HS-27A (cell line): Measurements from ENCODE around the gene CPPED1.

ENCODE experiments used
- DNase-seq: peaks from one replicate; pipeline ENCODE4 v3.0.0-alpha.2; 2012; ENCODE audit warnings: low read depth, missing footprints

Gene CPPED1

DNA sequence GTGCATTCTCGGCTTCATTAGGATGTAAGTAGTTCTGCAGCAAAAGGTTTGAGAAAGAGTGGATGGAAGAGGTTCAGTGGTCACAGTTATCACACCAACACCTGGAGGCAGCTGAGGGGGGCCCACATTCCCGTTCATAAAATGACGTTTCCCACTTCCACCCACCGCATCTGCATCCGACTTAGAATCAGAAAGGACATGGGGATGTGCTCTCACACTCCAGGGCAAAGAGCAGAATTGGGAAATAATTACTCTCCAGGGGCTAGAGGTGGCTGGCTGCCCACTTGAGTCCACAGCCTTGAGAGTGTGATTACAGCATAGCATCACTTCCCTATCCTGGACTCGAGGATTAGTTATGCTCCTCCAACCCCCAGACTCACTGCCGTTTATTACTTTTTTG, 122.0 kb downstream of the CPPED1 start:
- DNase-seq = no peak

DNA sequence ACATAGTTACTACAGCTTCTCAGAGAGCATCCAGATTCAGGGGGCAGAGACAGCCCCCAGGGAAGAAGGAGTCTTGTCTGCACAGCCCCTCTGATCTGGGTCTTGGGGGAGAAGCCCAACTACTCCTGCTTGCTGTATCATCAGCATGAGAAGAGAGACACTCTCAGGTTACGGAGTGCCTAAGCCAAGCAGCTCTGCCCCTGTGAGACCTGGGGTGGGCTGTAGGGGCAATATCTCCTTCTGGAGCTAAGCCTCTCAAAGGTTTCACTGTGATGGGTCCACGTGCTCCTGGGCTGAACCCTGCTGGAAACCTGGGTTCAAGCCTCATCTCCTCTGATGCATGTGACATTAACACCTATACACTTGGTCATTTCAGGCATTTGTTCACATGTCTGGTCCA, 123.2 kb downstream of the CPPED1 start:
- DNase-seq = no peak

DNA sequence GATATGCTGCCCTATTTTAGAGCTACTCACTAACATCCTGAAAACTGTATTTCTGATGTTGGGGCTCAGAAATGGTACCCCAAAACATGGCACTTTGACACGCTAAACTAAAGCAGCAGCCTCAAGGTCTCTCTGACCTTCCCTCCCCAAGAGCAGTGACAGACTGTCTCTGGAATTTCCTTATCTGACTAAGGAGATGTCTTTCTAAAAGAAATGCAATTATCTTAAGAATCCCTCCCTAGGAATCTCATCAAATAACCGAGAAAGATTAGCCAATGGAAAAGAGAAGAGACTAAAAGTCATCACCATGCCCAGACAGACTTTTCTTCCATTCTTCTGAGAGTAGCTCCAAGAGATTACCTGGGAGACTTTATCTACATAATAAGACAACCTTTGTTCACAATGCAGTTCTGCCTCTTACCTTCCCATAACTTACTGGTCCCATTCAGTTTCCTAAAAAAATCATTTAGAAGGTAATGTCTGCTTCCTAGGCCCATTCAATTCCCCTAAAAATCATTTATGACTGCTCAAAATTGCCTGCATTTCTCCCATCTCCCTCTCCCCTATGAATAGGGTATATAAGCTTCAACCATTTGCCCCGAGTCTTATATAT, 123.9 kb downstream of the CPPED1 start:
- DNase-seq = no peak

DNA sequence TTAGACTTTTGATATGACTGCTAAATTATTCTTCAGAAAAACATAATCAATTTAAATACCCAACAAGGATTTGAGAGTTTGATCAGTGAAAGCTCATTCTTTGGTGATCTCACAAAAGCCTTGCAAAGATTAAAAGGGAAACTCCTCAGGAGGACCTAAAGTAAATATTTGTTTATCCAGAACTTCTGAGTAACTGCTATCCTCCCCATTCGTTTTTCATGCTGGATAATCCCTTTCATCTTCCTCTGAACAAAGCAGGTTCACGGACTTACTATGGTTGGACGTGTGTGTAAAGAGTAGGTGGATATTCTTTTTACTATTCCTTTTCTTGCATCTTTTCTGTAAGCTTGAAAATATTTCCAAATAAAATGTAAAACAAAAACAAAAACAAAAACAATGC, 124.7 kb downstream of the CPPED1 start:
- DNase-seq = no peak

DNA sequence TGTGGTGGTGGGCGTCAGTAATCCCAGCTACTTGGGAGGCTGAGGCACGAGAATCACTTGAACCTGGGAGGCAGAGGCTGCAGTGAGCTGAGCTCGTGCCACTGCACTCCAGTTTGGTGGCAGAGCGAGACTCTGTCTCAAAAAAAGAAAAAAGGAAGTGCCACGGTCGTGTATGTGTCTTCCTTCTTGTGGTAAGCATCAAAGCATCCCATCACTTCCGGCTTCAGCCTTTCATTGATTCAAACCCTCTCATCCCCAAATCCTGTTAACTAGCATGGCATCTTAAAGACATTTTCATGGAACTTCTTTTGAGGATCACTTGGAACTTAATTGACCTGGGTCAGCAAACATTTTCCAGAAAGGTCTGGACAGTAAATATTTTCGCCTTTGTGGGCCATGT, 126.2 kb downstream of the CPPED1 start:
- DNase-seq = no peak

DNA sequence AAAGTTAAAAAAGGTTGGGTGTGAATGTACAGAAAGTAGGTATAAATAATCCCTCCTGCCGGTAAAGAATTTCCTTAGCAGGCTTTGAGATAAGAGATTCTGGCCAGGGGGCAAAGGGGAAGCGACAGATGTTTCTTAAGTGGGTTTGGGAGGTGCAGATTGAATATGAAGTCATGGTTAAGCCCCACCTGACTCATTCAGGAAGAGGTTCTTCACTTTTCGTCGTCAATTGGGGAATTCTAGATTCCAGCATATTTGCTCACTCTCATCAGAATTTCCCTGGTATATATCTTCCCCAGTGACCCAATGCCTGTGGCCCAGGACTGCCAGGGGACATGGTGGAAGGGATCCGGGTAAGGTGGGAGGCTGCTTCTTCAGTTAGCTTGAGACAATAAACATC, 127.8 kb downstream of the CPPED1 start:
- peak; percentile 47 for DNase-seq

DNA sequence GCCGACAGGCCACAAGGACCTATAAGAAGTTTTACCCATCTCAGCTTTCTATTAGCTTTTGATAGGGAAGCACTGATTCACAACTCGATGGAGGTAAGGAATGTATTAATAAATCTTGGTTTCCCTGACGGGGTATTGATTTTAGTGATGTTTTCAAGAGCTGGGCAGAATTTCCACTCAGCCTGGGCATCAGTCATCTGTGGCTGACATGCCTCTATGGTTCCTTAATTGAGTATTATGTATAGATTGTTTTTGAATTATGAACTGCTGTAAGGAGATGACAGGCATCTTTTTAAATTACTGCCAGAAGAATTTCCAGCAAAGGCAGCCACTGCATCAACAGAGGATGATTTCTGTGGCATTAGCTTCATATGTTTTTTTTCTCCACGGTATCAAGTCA, 128.6 kb downstream of the CPPED1 start:
- no peak for DNase-seq

DNA sequence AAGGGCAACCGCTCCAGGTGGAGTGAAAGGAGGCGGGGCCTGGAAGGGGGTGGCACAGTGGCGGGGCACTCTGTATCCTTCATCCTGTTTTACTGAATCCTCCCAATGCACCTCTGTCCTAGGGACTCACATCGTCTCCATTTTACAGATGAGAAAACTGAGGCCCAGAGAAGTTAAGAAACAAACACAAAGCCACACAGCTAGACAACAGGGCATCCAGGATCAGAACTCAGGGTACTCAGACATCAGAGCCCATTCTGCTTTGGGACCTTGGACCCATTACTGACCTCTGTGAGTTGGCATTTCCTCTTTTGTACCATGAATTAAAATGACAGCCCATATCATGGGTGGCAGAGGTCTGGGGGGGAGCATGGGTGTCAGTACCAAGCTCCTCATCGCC, 129.2 kb downstream of the CPPED1 start:
- no peak for DNase-seq

DNA sequence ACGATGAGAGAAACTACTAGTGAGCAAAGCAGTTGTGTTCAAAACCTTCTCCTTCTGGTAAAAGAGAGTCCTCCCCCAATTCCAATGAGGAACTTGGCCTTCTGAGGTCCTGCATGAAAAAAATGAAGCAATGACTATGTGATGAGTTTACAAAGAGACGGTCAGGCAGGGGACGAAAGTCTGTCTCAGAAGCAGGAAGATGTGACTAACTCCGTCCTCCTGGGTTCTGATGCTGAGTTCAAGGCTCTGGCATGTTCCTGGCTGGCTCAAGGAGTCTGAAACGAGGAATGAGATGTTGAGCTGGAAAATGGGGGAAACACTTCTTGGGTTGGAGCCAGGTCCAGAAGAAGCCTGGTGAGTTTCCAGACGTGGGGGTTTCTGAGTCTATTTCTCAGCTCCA, 129.6 kb downstream of the CPPED1 start:
- DNase-seq = no peak

DNA sequence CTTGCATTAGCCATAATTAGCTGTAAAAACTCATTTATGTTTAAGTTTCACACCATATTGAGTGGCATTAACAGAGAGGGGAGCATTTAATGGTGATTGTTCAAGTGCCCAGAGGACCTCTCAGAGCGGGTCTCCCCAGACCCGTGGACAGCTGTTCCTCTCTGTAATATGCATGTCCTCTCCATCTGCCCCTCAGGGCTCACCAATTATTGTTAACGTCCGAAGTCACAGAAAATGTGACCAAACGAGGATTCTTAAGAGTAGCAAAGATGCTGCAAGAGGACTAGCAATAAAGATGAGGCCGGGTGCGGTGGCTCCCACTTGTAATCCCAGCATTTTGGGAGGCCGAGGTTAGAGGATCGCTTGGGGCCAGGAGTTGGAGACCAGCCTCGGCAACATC, 130.2 kb downstream of the CPPED1 start:
- no peak for DNase-seq

DNA sequence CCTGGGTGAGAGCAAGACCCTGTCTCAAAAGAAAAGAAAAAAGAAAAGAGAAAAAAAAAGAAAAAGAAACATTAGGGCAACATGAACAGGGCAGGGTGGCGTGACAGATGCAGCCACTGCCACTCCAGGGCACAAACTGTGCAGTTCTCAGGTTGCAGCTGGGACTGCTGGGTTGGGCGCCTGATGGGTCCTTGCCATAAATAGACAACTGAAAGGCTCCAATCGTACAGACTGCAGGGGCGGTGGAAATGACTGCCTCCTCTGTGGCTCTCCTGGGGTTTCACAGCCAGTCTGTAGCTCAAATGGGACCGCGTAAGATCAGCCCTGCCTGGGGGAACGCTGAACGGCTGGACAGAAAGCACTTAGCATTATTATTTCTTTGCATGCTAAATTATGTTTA, 130.7 kb downstream of the CPPED1 start:
- no peak for DNase-seq

DNA sequence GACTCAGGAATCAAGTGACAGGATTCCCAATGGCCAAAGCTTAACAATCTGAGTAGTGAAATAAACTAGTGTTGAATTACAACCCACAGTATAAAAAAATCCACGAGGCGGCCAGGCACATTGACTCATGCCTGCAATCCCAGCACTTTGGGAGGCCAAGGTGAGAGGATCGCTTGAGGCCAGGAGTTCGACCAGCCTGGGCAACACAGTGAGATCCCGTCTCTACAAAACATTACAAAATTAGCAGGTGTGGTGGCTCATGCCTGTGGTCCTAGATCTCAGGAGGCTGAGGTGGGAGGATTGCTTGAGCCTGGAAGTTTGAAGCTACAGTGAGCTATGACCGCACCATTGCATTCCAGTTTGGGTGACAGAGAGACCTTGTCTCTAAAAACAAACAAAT, 133.8 kb downstream of the CPPED1 start:
- DNase-seq = no peak

DNA sequence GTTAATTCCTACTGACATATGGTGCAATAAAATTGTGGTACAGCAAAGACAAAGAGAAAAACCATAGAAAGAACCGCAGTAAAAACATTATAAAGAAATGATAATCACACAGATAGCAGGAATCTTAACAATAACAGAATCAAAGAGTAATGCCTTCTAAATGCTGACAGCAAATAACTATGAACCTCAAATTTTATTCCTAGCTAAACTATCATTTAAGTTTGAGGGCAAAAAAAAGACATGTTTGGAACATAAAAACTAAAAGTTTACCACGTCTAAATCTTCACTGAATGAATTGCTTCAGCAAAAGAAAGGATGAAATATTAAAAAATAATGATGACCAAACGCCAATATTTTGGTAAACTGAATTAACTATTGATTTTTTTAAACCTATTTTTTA, 135.8 kb downstream of the CPPED1 start:
- DNase-seq = no peak

DNA sequence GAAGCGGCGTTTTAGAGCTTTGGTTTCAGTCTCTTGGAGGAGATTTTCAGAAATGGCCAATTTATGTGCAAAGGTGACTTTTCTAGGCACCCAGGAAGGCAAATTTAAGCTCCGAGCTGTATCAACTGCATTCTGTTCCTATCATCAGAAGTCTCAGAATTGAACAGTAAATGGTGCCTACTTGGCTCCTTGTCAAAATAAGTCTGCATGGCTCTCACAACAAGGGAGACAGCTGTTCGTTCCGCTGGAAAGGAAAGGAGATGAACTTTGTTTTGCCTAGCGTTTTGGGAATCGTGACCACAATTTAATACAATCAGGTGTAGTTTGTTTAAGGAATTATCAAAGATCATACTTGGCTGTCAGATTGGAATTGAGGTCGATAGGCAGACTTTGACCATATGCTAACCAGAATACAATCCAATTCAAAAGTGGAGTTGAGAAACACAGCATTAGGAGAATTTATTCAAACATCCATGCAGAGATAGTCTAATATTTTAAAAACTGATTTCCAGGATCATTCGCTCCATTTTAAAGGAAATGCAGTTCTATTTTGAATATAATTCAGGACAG, 139.4 kb downstream of the CPPED1 start:
- DNase-seq = no peak

DNA sequence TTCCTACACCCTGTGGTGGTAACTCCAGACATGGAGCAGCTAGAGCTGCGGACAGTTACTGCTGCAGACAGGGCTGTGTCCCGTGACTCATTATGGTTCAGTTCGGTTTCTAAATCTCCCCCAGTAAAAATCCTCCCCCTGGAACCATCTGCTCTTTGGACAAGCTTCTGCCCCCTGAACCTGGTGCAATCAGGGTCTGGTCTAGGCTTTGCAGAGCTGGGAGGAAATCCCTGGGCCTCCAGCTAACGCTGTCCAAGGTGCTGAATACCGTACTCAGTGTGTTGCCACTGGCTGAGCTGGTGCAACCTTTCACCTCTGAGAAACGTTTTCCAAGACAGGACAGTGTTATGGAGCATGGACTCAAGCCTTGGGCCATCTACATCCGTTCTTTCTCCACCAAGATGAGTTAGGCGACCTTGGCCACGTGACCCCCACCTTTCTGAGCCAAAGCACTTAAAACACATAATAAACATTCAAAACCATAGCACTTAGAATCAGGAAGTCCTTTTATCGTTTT, 142.0 kb downstream of the CPPED1 start:
- DNase-seq = no peak

DNA sequence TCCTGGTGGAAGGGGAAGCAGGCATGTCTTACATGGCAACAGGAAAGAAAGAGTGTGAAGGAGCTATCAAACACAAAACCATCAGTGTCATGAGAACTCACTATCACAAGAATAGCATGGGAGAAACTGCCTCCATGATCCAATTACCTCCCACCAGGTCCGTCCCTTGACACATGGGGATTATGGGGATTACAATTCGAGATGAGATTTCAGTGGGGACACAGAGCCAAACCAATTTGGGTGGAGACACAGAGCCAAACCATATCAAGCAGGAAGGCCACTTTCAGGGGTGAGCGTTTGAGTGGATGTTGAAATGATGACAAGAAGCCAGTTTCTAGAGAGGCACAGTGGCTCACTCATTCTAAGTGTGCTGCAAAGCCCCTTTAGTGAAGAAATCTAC, 143.8 kb downstream of the CPPED1 start:
- no peak for DNase-seq

DNA sequence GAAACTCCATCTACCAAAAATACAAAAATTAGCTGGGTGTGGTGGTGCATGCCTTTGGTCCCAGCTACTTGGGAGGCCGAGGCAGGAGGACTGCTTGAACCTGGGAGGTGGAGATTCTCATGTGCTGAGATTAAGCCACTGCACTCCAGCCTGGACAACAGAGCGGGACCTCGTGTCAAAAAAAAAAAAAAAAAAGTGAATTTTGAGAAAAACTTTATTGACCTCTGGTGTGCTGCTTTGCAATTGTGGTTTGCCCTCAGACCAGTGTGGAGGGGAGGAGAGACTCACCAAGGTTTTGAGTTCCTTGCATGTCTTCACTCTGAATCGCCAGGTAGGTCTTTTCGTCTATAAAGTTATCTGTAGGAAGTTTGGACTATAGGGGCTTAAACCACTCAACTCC, 145.2 kb downstream of the CPPED1 start:
- DNase-seq = no peak

DNA sequence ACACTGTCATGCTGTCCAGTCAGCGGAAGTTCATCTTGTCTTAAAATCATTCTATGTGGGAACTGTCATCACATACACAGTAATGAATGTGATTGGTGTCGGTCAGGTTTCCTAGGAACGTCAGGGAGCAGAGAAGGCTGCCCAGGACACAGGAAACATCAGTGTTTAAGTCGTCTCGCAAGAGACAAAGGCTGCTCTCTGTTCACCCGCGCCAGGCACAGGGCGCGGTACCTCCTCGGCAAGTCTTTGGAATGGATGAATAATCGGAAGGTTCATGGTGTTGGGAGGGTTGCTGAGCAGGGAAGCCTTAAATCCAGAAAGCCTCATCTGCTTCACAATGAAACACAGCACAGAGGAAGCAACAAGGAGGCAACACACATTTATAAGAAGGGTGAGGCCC, 148.2 kb downstream of the CPPED1 start:
- no peak for DNase-seq

DNA sequence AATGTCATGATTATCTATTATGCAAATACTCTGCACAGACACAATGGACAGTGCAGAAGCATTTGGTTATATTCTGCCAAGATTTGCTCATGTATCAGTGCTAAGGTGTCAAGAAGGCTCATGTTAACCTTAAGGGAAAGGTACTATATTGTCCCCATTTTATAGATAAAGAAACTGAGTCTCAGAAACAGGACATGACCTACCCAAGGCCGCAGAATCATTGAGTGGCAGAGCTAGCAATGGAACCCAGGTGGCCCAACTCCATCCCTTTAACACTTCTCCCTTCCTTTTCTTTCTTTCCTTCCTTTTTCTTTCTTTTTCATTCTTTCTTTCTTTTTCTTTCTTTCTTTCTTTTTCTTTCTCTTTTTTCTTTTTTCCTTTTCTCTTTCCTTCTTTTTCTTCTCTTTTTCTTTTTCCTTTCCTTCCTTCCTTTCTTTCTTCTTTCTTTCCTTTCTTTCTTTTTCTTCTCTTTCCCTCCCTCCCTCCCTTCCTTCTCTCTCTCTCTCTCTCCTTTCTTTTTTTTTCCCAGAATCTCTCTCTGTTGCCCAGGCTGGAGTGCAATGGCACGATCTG, 149.8 kb downstream of the CPPED1 start:
- DNase-seq = no peak

DNA sequence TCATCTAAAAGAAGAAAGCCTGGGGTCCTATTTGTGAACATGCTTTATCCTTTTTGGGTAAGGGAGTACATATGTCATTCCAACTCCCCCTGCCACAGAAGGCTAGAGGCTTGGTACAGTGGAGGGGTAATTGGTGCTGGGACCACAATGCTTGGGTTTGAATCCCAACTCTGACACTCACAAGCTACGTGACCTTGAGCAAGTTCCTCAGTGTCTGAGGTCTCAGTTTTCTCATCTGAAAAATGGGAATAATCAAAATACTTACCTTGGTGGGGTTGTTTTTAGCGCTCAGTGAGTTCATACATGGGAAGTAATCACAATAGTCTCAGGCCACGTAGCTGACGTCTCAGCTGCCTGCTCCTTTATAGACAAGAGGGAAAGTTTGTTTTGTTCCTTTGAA, 150.8 kb downstream of the CPPED1 start:
- no peak for DNase-seq

DNA sequence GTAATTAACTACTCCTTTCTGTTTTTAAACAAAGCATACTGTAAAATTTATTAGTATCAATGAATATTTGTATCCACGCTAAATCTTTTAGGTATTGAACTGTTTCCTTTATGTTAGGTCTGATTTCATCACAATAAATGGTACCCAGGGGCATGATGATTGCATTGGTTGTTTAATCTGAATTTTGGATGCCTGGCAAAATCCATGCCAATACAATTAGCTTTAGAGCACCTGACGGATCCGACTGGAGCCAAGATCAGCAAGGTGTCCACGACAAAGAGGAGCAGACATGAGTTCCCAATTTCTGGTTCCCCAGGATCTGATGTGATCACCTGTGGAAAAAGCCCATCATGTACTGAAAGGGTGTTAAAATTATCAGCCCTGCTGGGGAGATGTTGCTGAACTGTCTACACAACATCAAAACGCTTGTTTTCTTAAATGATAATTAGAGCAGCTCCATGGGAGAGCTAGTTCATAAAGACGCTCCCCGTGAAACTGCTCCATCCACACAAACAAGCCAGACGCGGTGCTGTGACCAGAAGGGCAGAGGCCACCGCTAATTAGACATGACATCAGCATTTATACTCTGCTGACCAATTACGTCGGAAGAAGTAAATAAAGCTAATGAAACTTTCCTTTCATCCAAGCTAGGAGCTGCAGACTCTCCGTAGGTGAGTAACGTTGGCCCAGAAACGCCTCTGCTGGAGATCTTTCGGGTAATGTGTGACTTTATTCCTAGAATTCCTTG, 151.7 kb downstream of the CPPED1 start:
- no peak for DNase-seq

DNA sequence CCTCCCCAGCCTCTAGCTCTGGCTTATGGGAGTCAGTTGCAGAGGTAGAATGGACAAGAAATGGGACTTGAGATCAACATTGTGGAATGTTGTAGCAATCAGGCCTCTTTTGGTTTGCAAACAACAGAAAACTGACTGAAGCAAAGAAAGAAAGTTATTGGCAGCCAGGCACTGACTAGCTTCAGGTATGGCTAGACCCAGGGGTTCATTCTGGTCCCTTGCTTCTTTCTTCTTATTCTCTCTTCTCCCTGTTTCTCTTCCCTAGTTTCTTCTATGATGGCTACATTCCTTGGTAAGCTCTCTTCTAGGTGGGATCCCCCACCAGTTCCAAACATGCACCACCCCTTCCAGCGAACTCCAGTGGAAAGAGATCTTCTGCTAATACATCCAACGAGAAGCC, 154.3 kb downstream of the CPPED1 start:
- no peak for DNase-seq
